CD4-positive, alpha-beta T cell treated with Interleukin-15 for 1 hour (primary cell): ENCODE results near the gene ANTXR1.
"Not testable (repeated sequence)": the region's sequence is repeated elsewhere in the genome, so short reads cannot be mapped to it uniquely, and the experiment has no call there.

Experiments used
- DNase-seq: peaks from one replicate; pipeline ENCODE4 v3.0.0-alpha.2; 2020

Gene ANTXR1

DNA sequence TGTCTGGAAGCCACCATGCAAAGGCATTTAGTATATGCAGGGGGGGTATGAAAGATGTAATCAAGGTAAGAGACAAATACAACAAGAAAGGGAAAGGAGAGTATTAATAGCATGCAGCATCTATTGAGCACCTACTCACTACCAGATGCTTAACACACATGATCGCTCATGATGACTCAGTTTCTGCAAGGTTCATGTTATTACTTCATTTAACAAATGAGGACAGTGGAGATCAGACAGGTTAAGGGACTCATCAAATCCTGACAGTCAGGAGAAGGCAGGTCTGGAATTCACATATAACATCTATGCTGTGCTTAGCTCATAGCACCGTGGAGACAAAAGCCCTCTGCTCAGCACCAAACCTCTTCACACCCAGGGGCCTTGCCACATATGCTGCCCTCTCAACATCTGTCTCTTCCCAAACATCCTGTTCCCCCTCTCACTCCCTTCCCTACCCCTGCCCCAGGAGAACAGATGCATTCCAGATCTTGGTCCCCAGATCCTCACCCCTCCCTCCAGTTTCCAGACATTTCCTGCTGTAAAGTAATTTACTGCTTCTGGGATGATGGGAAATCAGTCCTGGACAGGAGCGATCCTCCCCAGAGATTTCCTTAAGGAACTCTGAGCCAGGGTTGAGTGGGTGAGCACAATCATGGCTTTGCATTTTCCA lies 155.3 kb downstream of the ANTXR1 start:
- no peak for DNase-seq

GRCh38 chr2:69168950-69169654 lies 156.1 kb downstream of the ANTXR1 start:
- no peak for DNase-seq

- DNase-seq: no peak
Measured at GRCh38 chr2:69169655-69170389, 156.8 kb downstream of the ANTXR1 start.

- no peak for DNase-seq
Measured at GRCh38 chr2:69170661-69171060, 157.7 kb downstream of the ANTXR1 start.

DNA sequence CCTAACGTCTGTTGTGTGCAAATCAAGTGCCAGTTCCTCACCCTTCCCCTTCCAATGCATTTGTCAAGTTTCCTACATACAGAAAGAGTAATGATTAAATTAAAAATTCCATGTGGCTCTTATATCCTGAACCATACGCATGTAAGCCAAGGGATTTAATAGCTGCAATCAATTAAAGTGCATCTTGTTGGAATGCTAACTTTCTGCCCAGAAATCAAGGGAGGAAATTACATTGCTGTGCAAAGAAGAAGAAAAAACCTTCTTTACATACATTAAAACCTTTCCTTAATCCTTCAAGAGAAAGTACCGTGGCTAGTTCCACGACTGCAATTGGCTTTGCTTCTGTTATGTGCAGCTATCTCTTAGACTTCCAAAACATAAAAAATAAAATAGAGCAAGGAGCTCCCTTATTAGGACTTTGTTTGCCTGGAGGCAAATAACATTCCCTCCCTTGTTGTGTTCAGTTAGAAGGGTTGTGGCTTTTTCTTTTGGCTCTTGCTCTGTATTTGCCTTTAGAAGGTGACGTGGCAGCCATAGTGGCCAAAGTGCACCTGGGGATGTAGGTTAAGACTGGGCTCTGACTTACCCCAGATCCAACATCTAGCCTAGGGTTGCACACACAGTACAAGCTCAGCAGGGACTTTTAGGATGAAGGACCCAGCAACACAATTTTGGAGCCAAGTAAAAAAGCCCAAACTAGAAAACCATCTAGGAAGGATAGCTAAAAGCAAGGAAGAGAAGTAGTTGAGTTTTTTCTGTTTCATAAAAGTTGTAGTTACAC lies 158.3 kb downstream of the ANTXR1 start:
- DNase-seq: no peak

GRCh38 chr2:69171897-69172525 lies 159.0 kb downstream of the ANTXR1 start:
- DNase-seq: no peak

- DNase-seq: no peak
Measured at GRCh38 chr2:69173706-69174105, 160.7 kb downstream of the ANTXR1 start.

GRCh38 chr2:69174211-69174610 lies 161.2 kb downstream of the ANTXR1 start:
- not testable (repeated sequence) for DNase-seq

DNA sequence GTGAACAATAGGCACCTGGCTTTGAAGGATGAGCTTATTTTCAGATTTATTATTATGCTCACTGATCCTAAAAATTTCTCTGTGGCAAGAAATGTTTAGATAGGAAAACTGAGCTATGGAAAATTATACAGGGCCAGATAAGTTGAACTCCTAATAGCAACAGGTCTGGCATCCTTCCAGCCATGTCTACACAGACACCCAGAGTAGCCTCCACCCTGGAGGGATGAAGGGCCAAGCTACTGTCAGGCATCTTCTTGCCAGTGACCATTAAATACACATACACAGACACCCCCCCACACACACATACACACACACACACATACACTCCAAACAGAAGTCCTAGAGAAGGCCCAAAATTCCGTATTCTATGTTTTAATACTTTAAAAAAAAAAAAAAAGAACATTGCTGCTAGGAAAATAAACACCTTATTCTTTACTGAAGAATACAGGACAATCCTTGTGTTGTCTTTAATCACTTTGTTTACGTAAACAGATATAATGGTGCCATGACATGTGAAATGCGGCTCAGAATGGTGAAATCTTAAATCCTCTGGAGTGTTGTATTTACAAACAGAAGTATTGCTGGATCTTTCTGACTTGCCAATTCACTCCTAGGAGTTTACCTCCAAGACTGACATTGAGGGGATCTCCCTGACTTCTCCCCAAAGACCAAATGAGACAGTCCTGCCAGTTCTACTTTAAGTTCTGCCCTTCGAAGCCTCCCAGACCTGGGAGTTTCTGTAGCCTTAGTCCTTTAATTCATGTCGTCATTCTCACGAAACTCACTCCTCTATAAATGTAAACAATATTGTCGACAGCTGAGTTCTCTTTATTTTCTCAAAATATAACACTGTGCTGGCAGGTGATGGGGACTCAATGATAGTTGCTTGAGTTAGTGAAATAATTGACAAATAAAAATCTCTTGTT lies 163.1 kb downstream of the ANTXR1 start:
- DNase-seq: no peak

DNA sequence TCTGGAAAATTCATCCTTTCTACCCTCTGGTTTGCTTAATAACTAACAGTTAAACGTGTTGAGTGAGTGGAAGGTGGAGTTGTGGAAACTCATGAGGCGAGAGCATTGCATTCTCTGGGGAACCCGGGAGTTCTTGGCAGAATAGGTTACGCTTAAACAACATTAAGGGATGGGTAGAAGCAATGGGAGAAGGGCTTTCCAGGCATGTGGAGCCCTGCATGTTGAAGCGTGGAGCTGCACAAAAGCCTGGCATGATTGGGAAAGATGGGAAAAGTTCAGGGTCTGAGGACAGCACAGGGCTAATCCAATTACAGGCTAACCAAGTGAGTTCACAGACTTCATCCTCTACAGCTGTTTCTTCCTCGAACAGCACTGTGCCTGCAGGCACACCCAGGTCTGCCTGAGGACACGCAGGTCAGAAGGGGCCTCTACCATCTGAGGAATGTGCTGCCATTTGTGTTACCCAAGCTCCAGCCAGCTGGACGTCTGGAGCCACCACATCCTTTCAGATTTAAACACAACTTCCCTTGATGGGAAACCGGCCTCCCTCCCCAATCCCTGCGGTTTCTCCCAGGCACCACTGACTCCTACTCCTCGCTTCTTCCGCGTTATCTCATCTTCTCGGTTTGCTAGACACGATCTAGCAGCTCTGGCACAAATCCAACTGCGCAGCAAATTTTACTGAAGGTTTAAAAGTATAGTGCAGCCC lies 164.2 kb downstream of the ANTXR1 start:
- DNase-seq: peak; percentile 19

DNA sequence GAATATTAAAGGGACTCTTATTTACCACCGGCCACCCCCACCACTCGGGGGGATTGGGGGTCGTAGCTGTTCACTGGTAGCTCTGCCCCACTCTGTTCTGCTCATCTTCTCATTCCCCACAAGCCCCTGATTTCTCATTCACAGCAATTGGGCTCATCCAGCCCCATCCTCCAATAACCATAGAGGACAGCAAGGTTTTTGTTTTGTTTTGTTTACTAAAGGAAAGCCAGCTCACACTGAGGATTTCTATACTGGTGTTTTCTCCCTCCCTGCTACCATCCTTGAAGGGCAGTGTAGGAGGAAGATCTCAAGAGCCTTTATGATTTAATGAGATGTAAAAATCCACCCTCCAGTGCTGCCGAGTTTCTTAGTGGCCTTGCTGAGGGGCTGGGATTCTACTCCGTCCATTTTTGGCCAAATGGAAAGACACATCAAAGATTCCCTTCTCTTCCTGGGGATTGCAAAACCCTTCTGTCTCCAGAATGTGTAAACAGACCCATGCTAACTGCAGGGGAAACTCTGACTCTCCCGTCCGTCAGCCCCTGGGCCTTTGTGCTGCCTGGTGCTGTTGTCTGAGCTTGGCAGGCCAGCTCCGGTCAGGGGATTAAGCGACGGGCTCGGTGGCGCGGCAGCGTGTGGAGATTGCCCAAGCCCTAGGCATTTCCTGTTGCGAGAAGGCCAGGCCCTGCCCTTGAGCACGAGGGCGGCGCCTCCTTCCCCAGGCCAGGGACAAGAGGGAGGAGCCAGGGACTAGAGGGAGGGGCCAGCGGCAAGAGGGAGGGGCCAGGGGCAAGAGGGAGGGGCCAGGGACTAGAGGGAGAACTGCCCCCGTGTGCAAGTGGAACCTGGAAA lies 165.0 kb downstream of the ANTXR1 start:
- DNase-seq: peak; percentile 75

DNA sequence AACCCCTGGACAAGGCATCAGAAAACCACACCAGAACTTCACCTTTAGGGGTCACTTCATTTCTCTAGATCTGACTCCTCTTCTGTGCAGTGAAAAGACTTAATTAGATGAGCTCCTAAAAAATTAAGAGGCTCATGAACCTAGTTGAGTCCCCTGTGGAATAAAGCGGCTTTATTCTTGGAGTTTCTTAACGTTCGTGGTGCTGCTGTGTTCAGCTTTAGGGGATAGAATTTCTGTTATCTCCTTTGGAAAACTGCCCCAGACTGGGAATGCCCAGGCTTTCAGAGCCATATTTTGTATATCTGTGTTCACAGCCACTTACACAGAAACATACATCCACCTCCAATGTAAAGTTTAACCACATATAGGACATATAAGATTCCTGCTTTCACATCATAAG lies 165.8 kb downstream of the ANTXR1 start:
- DNase-seq: no peak

GRCh38 chr2:69180227-69180626 lies 167.2 kb downstream of the ANTXR1 start:
- DNase-seq: no peak

DNA sequence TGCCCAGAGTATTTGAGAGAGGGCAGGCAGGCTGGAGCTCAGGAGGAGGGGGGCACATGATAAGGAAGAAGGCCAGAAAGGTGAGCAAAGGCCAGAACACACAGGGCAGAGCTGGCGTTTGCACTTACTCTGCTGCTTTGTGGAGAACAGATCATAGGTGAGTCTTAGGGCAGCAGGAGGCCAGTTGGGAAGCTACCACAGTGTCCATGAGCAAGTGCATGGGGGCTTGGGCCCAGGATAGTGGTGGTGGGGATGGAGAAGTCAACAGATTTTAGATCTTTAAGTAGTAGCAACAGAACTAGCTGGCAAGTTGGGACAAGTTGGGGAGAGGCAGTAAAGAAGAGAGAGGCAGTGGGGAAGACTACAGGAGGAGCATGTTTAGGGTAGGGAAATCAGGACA lies 168.0 kb downstream of the ANTXR1 start:
- DNase-seq: no peak

DNA sequence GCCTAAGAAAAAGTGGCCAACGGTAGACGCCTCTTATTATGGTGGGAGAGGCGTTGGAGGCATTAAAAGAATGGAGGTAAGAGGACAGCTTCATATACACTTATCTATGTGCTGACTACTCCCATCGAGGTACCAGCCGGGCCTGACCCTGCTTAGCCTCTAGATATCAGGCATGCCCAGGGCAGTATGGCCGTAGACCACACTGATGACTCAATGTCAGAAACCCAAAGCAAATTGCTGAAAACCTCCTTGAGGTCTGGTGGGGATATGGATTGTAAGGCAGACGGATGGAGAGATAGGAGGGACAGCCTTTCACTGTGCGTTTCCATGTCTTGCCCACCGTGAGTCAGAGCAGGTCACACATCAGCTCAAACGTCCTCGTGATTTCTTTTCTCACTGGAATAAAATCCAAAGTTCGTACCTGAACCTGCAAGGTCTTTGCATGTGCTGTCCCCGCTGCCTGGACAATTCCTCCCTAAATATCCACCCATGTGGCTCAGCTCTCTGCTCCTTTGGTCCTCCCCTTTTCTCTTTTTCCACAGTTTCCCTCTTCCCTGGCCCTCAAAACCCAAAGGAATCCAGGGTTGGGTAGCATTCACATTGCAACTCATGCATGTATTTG lies 168.9 kb downstream of the ANTXR1 start:
- no peak for DNase-seq

DNA sequence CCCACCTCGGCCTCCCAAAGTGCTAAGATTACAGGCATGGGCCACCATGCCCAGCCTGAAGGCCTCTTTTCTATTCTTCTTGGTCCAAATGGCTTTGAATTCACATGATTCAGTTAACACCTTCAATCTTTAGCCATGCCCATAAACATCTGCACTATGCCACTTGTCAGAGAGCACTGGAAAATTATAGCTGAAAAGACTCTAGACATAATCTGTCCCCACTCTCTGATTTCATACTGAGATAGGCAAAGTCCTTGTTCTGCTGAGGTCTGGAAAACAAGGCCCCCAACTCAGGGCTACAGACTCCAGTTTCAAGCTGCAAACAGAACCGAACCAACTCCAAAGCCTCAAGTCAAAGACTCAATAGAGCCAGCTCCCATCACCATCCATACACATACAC lies 170.7 kb downstream of the ANTXR1 start:
- DNase-seq: no peak

DNA sequence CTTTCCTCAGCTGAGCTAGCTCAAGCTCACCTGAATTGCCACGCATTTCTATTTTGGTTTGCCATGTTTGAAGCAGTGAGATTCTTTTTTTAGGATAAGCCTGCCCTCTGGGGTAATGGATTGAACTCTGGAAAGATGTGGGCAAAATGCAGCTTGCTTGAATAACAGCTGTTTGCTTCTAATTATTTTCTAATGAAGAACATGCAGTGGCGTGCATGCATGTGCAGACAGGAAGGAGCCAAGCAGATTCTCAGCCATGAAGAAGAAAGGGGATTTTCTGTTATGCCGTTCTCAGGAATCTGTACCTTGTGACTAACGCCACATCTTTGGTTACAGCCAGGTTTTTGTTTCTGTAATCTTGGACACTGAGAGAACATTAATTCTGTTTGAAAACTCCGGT lies 171.2 kb downstream of the ANTXR1 start:
- DNase-seq: no peak

DNA sequence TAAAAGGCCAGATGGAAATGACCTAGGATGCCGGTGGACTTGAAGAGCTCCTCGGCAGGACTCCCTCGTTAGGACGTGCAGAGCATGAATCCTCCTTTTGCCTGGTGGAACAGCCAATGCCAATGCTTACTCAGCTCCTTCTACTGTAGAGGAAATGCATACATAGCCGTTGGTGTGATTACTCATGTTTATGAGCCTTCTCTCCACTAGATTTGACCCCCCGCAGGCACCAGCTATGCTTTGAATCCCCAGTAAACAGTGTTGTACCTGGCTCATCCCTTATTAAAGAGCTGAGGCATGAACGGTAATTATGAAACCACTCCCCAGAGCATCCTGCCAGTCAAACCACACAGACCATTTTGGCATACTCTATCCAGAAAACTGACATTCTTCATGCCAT lies 172.8 kb downstream of the ANTXR1 start:
- DNase-seq: no peak

DNA sequence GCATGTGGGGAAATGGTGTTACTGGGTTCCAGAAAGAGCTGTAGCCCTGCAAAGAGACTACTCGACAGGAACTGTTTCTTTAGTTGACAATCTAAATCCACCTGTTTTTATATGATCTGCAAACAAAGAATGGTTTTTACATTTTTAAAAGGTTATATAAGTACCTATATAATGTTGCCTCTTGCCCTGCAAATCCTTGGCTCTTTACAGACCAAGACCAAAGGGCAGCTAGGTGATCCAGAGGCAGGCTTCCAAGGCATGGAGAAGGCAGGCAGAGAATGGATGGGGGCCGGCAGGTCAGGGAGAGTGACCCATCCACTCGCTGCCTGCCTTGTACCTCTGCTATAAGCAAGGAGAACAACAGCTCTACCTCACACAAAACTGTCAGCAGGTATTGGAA lies 173.6 kb downstream of the ANTXR1 start:
- DNase-seq: no peak
